DND-41 (cell line): Measurements from ENCODE around the gene PPP1R12A.

Experiments used
- ATAC-seq: fragments of 200-7000 bp; cut with Tn5 transposase; 3 replicates; pipeline ENCODE4 v1.9.1; 2021; ENCODE audit warnings: low read depth; ENCODE audit not compliant: insufficient read depth
- DNase-seq: peaks from one replicate; pipeline ENCODE4 v3.0.0-alpha.2; 2020
- H2AFZ ChIP-seq: 2 replicates; pipeline ENCODE4 v1.6.0; 2012; ENCODE audit warnings: low read depth, low read length
- H3K27ac ChIP-seq: 2 replicates; pipeline ENCODE4 v1.5.1; 2012; ENCODE audit warnings: low read length, inconsistent platforms
- H3K27me3 ChIP-seq: fragments of 200-600 bp; sonication (generic); 2 replicates; pipeline ENCODE4 v1.6.0; 2012; ENCODE audit warnings: low read length, mild to moderate bottlenecking, inconsistent platforms; ENCODE audit not compliant: insufficient read depth, poor library complexity
- H3K36me3 ChIP-seq: 2 replicates; pipeline ENCODE4 v1.5.1; 2012; ENCODE audit warnings: low read length, inconsistent platforms; ENCODE audit not compliant: insufficient read depth
- H3K4me1 ChIP-seq: 2 replicates; pipeline ENCODE4 v1.5.1; 2012; ENCODE audit warnings: mild to moderate bottlenecking, low read length; ENCODE audit not compliant: insufficient read depth
- H3K4me2 ChIP-seq: 2 replicates; pipeline ENCODE4 v1.6.0; 2012; ENCODE audit warnings: mild to moderate bottlenecking, moderate library complexity, low read length, inconsistent platforms; ENCODE audit not compliant: insufficient read depth
- H3K4me3 ChIP-seq, 2 experiments: fragments of 200-600 bp in 1 of 2; shearing (Covaris generic) in 1 of 2; 2 replicates each; pipeline ENCODE4 v1.5.1; 2012 to 2016; ENCODE audit warnings: inconsistent platforms in 2 of 2, low read length in 2 of 2, mild to moderate bottlenecking in 2 of 2, low read depth in 1 of 2, moderate library complexity in 1 of 2
- H3K79me2 ChIP-seq: 2 replicates; pipeline ENCODE4 v1.6.0; 2012; ENCODE audit warnings: low read length, inconsistent platforms; ENCODE audit not compliant: insufficient read depth
- H3K9ac ChIP-seq: 2 replicates; pipeline ENCODE4 v1.6.0; 2012; ENCODE audit warnings: low read depth, mild to moderate bottlenecking, inconsistent platforms, low read length, moderate library complexity
- H3K9me3 ChIP-seq: 2 replicates; pipeline ENCODE4 v1.5.1; 2012; ENCODE audit warnings: low read length, moderate library complexity, mild to moderate bottlenecking, inconsistent platforms; ENCODE audit not compliant: insufficient read depth, severe bottlenecking
- H4K20me1 ChIP-seq: 2 replicates; pipeline ENCODE4 v1.6.0; 2012; ENCODE audit warnings: low read length; ENCODE audit not compliant: insufficient read depth
- CTCF ChIP-seq: IDR thresholded peaks from 2 replicates; pipeline ENCODE4 v1.5.1; 2012; ENCODE audit warnings: borderline replicate concordance, low read length, moderate library complexity, mild to moderate bottlenecking; ENCODE audit not compliant: poor library complexity, severe bottlenecking; ENCODE audit errors: extremely low read depth
- EZH2 ChIP-seq: IDR thresholded peaks from 3 replicates; pipeline ENCODE4 v1.6.1; 2012; ENCODE audit warnings: borderline replicate concordance, low read depth, mild to moderate bottlenecking, moderate library complexity, low read length, inconsistent platforms; ENCODE audit not compliant: severe bottlenecking

PPP1R12A gene

GRCh38 chr12:79939728-79940310 is 4.9 kb upstream of the PPP1R12A start:
- ATAC-seq (no peak), DNase-seq (no peak)
- H2AFZ ChIP-seq, result no peak overlapping the region
- H3K27ac ChIP-seq, result no peak overlapping the region
- peaks cover 11% of the 10 kb centered on the region for H3K79me2 ChIP-seq
- H3K4me3 ChIP-seq, result no peak overlapping the region
- no peaks in the 10 kb centered on the region for H4K20me1 ChIP-seq
- H3K4me2 ChIP-seq, result no peak overlapping the region
- no peak overlapping the region for H3K9ac ChIP-seq
- H3K9me3 ChIP-seq, result no peaks in the 10 kb centered on the region
- TF ChIP-seq EZH2 (no peak), CTCF (no peak)
- H3K4me1 ChIP-seq, result peaks cover 15% of the 10 kb centered on the region
- no peaks in the 10 kb centered on the region; the same call in 1 of the 2 replicates for H3K36me3 ChIP-seq
- H3K27me3 ChIP-seq, result no peaks in the 10 kb centered on the region

- no peak overlapping the region for H3K4me2 ChIP-seq
- ATAC-seq (no peak), DNase-seq (no peak)
- H2AFZ ChIP-seq, result no peak overlapping the region
- H3K36me3 ChIP-seq, result no peaks in the 10 kb centered on the region; the same call in 1 of the 2 replicates
- no peak overlapping the region for H3K27ac ChIP-seq
- TF ChIP-seq CTCF, result no peak
- no peak for TF ChIP-seq EZH2
- H3K27me3 ChIP-seq, result no peaks in the 10 kb centered on the region
- peaks cover 2% of the 10 kb centered on the region; the same call in 1 of the 2 replicates for H4K20me1 ChIP-seq
- H3K4me1 ChIP-seq, result peaks cover 15% of the 10 kb centered on the region
- no peak overlapping the region for H3K4me3 ChIP-seq
- no peak overlapping the region for H3K9ac ChIP-seq
- no peaks in the 10 kb centered on the region for H3K9me3 ChIP-seq
- H3K79me2 ChIP-seq, result peaks cover 21% of the 10 kb centered on the region
Observed at GRCh38 chr12:79938843-79939242, 3.9 kb upstream of the PPP1R12A start.

GRCh38 chr12:79936670-79937069 is 1.8 kb upstream of the PPP1R12A start:
- ATAC-seq, result no peak
- Histone ChIP-seq H3K79me2 (peaks cover 42% of the 10 kb centered on the region), H3K9ac (no peak overlapping the region; the same call in 1 of the 2 replicates)

More at GRCh38 chr12:79936670-79937069, 1.8 kb upstream of the PPP1R12A start:
- H3K4me1 ChIP-seq, result peaks cover 34% of the 10 kb centered on the region
- H3K36me3 ChIP-seq, result no peaks in the 10 kb centered on the region; the same call in 1 of the 2 replicates
- no peak for TF ChIP-seq EZH2
- TF ChIP-seq CTCF, result no peak
- H3K27me3 ChIP-seq, result no peaks in the 10 kb centered on the region
- H3K4me3 ChIP-seq, result 0 out of 4 replicates have a peak overlapping the region, but pooled peaks of 1 of the 2 experiments have one; percentile 67
- no peak overlapping the region for H2AFZ ChIP-seq
- peak overlapping the region; percentile 92; the same call in 1 of the 2 replicates for H3K4me2 ChIP-seq
- no peak overlapping the region for H3K27ac ChIP-seq
- H4K20me1 ChIP-seq, result peaks cover 21% of the 10 kb centered on the region; the same call in 1 of the 2 replicates
- no peaks in the 10 kb centered on the region for H3K9me3 ChIP-seq
- no peak for DNase-seq
